ENCODE results near the gene GP1BB.
A peak's percentile ranks its signal among the peaks of the same experiment; 100 is the strongest.

Gene GP1BB

GRCh38 chr22:19703869-19704268, 19.5 kb upstream of the GP1BB start:
- Histone ChIP-seq H3K36me3 (ENCODE audit: insufficient read depth, low read length) (no peaks in the 10 kb centered on the region), H3K9me3 (ENCODE audit: control insufficient read depth, insufficient read depth, low read length) (no peaks in the 10 kb centered on the region), H3K4me1 (ENCODE audit: insufficient read depth, low read length) (peaks cover 17% of the 10 kb centered on the region), H3K9ac (ENCODE audit: low read depth, low read length) (no peak overlapping the region)

GRCh38 chr22:19704355-19705015, 18.9 kb upstream of the GP1BB start:
- Histone ChIP-seq H3K4me1 (ENCODE audit: insufficient read depth, low read length) (peaks cover 19% of the 10 kb centered on the region), H3K36me3 (ENCODE audit: insufficient read depth, low read length) (no peaks in the 10 kb centered on the region), H3K9ac (ENCODE audit: low read depth, low read length) (no peak overlapping the region), H3K9me3 (ENCODE audit: control insufficient read depth, insufficient read depth, low read length) (no peaks in the 10 kb centered on the region)

GRCh38 chr22:19705181-19705934, 18.0 kb upstream of the GP1BB start:
- H3K9ac ChIP-seq (ENCODE audit: low read depth, low read length) = peak overlapping the region; percentile 30; the same call in 1 of the 2 replicates
- no peaks in the 10 kb centered on the region for H3K36me3 ChIP-seq (ENCODE audit: insufficient read depth, low read length)
- H3K9me3 ChIP-seq (ENCODE audit: control insufficient read depth, insufficient read depth, low read length) = no peaks in the 10 kb centered on the region

GRCh38 chr22:19706661-19707151, 16.6 kb upstream of the GP1BB start:
- Histone ChIP-seq H3K9me3 (ENCODE audit: control insufficient read depth, insufficient read depth, low read length) (no peaks in the 10 kb centered on the region), H3K9ac (ENCODE audit: low read depth, low read length) (no peak overlapping the region), H3K4me1 (ENCODE audit: insufficient read depth, low read length) (peaks cover 23% of the 10 kb centered on the region), H3K36me3 (ENCODE audit: insufficient read depth, low read length) (no peaks in the 10 kb centered on the region)

More at GRCh38 chr22:19705181-19705934, 18.0 kb upstream of the GP1BB start:
- H3K4me1 ChIP-seq (ENCODE audit: insufficient read depth, low read length) = peaks cover 23% of the 10 kb centered on the region

- Histone ChIP-seq H3K36me3 (ENCODE audit: insufficient read depth, low read length) (no peaks in the 10 kb centered on the region), H3K9me3 (ENCODE audit: control insufficient read depth, insufficient read depth, low read length) (no peaks in the 10 kb centered on the region), H3K4me1 (ENCODE audit: insufficient read depth, low read length) (peaks cover 23% of the 10 kb centered on the region), H3K9ac (ENCODE audit: low read depth, low read length) (no peak overlapping the region)
Observed at GRCh38 chr22:19707347-19708290, 15.7 kb upstream of the GP1BB start.

- no peaks in the 10 kb centered on the region for H3K36me3 ChIP-seq (ENCODE audit: insufficient read depth, low read length)
- H3K9ac ChIP-seq (ENCODE audit: low read depth, low read length) = no peak overlapping the region
- H3K4me1 ChIP-seq (ENCODE audit: insufficient read depth, low read length) = peaks cover 23% of the 10 kb centered on the region
- no peaks in the 10 kb centered on the region for H3K9me3 ChIP-seq (ENCODE audit: control insufficient read depth, insufficient read depth, low read length)
Observed at GRCh38 chr22:19708321-19709011, 14.9 kb upstream of the GP1BB start.

GRCh38 chr22:19709063-19709769, 14.1 kb upstream of the GP1BB start:
- Histone ChIP-seq H3K4me1 (ENCODE audit: insufficient read depth, low read length) (peaks cover 18% of the 10 kb centered on the region), H3K9me3 (ENCODE audit: control insufficient read depth, insufficient read depth, low read length) (no peaks in the 10 kb centered on the region), H3K9ac (ENCODE audit: low read depth, low read length) (no peak overlapping the region), H3K36me3 (ENCODE audit: insufficient read depth, low read length) (no peaks in the 10 kb centered on the region)

GRCh38 chr22:19710020-19710768, 13.1 kb upstream of the GP1BB start:
- Histone ChIP-seq H3K9me3 (ENCODE audit: control insufficient read depth, insufficient read depth, low read length) (no peaks in the 10 kb centered on the region), H3K36me3 (ENCODE audit: insufficient read depth, low read length) (no peaks in the 10 kb centered on the region), H3K4me1 (ENCODE audit: insufficient read depth, low read length) (peaks cover 9% of the 10 kb centered on the region), H3K9ac (ENCODE audit: low read depth, low read length) (no peak overlapping the region)

GRCh38 chr22:19710769-19711106, 12.6 kb upstream of the GP1BB start:
- H3K9ac ChIP-seq (ENCODE audit: low read depth, low read length) = no peak overlapping the region

GRCh38 chr22:19713245-19713644, 10.1 kb upstream of the GP1BB start:
- H3K4me1 ChIP-seq (ENCODE audit: insufficient read depth, low read length) = peaks cover 5% of the 10 kb centered on the region; the same call in 1 of the 2 replicates
- no peaks in the 10 kb centered on the region for H3K36me3 ChIP-seq (ENCODE audit: insufficient read depth, low read length)
- H3K9me3 ChIP-seq (ENCODE audit: control insufficient read depth, insufficient read depth, low read length) = no peaks in the 10 kb centered on the region
- H3K9ac ChIP-seq (ENCODE audit: low read depth, low read length) = no peak overlapping the region

More at GRCh38 chr22:19710769-19711106, 12.6 kb upstream of the GP1BB start:
- Histone ChIP-seq H3K4me1 (ENCODE audit: insufficient read depth, low read length) (peaks cover 5% of the 10 kb centered on the region; the same call in 1 of the 2 replicates), H3K36me3 (ENCODE audit: insufficient read depth, low read length) (no peaks in the 10 kb centered on the region), H3K9me3 (ENCODE audit: control insufficient read depth, insufficient read depth, low read length) (no peaks in the 10 kb centered on the region)

GRCh38 chr22:19713650-19714311, 9.6 kb upstream of the GP1BB start:
- H3K9ac ChIP-seq (ENCODE audit: low read depth, low read length) = peak overlapping the region; percentile 45; the same call in 1 of the 2 replicates
- H3K9me3 ChIP-seq (ENCODE audit: control insufficient read depth, insufficient read depth, low read length) = no peaks in the 10 kb centered on the region
- no peaks in the 10 kb centered on the region for H3K36me3 ChIP-seq (ENCODE audit: insufficient read depth, low read length)
- H3K4me1 ChIP-seq (ENCODE audit: insufficient read depth, low read length) = peaks cover 5% of the 10 kb centered on the region; the same call in 1 of the 2 replicates
